Stomach (tissue), 4 donors: ENCODE data around the gene CSNK1E.

ENCODE experiments used
- EP300 ChIP-seq: sonication (generic); formaldehyde crosslinking; IDR thresholded peaks from one replicate; pipeline ENCODE4 v1.6.1; 2017; ENCODE audit warnings: antibody characterized with exemption
- POLR2A ChIP-seq, 4 donors: fragments of 450-650 bp; IDR thresholded peaks; one replicate each; pipeline ENCODE4 v1.6.1; 2016; ENCODE audit warnings: antibody characterized with exemption in 4 of 4, control low read depth in 2 of 4, mild to moderate bottlenecking in 1 of 4, moderate library complexity in 1 of 4
- POLR2AphosphoS5 ChIP-seq, 3 donors: sonication (generic); formaldehyde crosslinking; IDR thresholded peaks; one replicate each; pipeline ENCODE4 v1.6.1; 2016; ENCODE audit warnings: antibody characterized with exemption in 3 of 3
- TF ChIP-seq, protein P1 (sequence below), 7 experiments: fragments of 450-650 bp in 4 of 7; fragments of 200-600 bp in 3 of 7; sonication (generic) in 3 of 7; IDR thresholded peaks; one replicate each; pipeline ENCODE4 v1.5.1; 2016 to 2019; ENCODE audit warnings: antibody characterized with exemption in 7 of 7, control low read depth in 2 of 7, mild to moderate bottlenecking in 1 of 7

- TF ChIP-seq, protein P1, sequence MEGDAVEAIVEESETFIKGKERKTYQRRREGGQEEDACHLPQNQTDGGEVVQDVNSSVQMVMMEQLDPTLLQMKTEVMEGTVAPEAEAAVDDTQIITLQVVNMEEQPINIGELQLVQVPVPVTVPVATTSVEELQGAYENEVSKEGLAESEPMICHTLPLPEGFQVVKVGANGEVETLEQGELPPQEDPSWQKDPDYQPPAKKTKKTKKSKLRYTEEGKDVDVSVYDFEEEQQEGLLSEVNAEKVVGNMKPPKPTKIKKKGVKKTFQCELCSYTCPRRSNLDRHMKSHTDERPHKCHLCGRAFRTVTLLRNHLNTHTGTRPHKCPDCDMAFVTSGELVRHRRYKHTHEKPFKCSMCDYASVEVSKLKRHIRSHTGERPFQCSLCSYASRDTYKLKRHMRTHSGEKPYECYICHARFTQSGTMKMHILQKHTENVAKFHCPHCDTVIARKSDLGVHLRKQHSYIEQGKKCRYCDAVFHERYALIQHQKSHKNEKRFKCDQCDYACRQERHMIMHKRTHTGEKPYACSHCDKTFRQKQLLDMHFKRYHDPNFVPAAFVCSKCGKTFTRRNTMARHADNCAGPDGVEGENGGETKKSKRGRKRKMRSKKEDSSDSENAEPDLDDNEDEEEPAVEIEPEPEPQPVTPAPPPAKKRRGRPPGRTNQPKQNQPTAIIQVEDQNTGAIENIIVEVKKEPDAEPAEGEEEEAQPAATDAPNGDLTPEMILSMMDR (IDR thresholded peaks at IDR 0.05) = no peak
- no peak for TF ChIP-seq EP300
- no peak for TF ChIP-seq POLR2AphosphoS5 (IDR thresholded peaks at IDR 0.05)
- TF ChIP-seq POLR2A (IDR thresholded peaks at IDR 0.05) = no peak
Measured at GRCh38 chr22:38346506-38346905, 29.3 kb upstream of the CSNK1E start.
